Measurements from ENCODE around the gene CHST7. TPM values are rescaled to one million over a fixed set of nuclear protein-coding genes. Genes with fewer than 3 reads are reported as not detected.

CHST7 gene
- polyA plus RNA-seq, 1 donor from 2014 or later = 4.9 TPM

GRCh38 chrX:46642145-46642544 lies 68.6 kb downstream of the CHST7 start:
- TF ChIP-seq SMC3 (conservative IDR thresholded peaks at IDR 0.05; ENCODE audit: poor library complexity) (no peak), RAD21 (conservative IDR thresholded peaks at IDR 0.05) (no peak), POLR2AphosphoS5 (IDR thresholded peaks at IDR 0.05) (no peak), EZH2 (IDR thresholded peaks at IDR 0.05; ENCODE audit: borderline replicate concordance, insufficient read depth, low read length, poor library complexity, severe bottlenecking) (no peak), TAF1 (IDR thresholded peaks at IDR 0.05; ENCODE audit: low read depth) (no peak), MXI1 (conservative IDR thresholded peaks at IDR 0.05; ENCODE audit: poor library complexity, severe bottlenecking) (no peak), EP300 (conservative IDR thresholded peaks at IDR 0.05; ENCODE audit: poor library complexity, severe bottlenecking) (no peak), CTCF (IDR thresholded peaks at IDR 0.05; ENCODE audit: poor library complexity, severe bottlenecking) (no peak), REST (IDR thresholded peaks at IDR 0.05; ENCODE audit: borderline replicate concordance) (no peak)
- Histone ChIP-seq H3K4me2 (ENCODE audit: low read length) (no peak overlapping the region), H2AFZ (ENCODE audit: low read depth, low read length) (no peak overlapping the region), H3K9me2 (ENCODE audit: insufficient read depth, low read length) (no peaks in the 10 kb centered on the region), H3K79me2 (replicated peaks; ENCODE audit: insufficient read depth, low read length) (no peaks in the 10 kb centered on the region), H4K20me1 (ENCODE audit: insufficient read depth) (no peaks in the 10 kb centered on the region), H3K9me3 (ENCODE audit: low read length) (no peaks in the 10 kb centered on the region), H3K36me3 (ENCODE audit: insufficient read depth, low read length) (no peaks in the 10 kb centered on the region), H3F3A (ENCODE audit: insufficient read depth, low read length, poor library complexity, severe bottlenecking) (no peaks in the 10 kb centered on the region), H3K9ac (ENCODE audit: low read length) (no peak overlapping the region), H3K27ac (ENCODE audit: low read length) (no peak overlapping the region), H3K27me3 (ENCODE audit: insufficient read depth, low read depth, low read length) (no peaks in the 10 kb centered on the region), H3K4me3 (ENCODE audit: low read length) (no peak overlapping the region)

- Histone ChIP-seq H3F3A (ENCODE audit: insufficient read depth, low read length, poor library complexity, severe bottlenecking) (no peaks in the 10 kb centered on the region), H3K9me2 (ENCODE audit: insufficient read depth, low read length) (no peaks in the 10 kb centered on the region), H3K4me3 (ENCODE audit: low read length) (no peak overlapping the region), H3K27me3 (ENCODE audit: insufficient read depth, low read depth, low read length) (no peaks in the 10 kb centered on the region), H3K27ac (ENCODE audit: low read length) (no peak overlapping the region), H3K4me2 (ENCODE audit: low read length) (no peak overlapping the region), H3K9me3 (ENCODE audit: low read length) (no peaks in the 10 kb centered on the region), H2AFZ (ENCODE audit: low read depth, low read length) (no peak overlapping the region), H3K79me2 (replicated peaks; ENCODE audit: insufficient read depth, low read length) (no peaks in the 10 kb centered on the region), H3K9ac (ENCODE audit: low read length) (no peak overlapping the region), H3K36me3 (ENCODE audit: insufficient read depth, low read length) (no peaks in the 10 kb centered on the region), H4K20me1 (ENCODE audit: insufficient read depth) (no peaks in the 10 kb centered on the region)
- TF ChIP-seq RAD21 (conservative IDR thresholded peaks at IDR 0.05) (no peak), MXI1 (conservative IDR thresholded peaks at IDR 0.05; ENCODE audit: poor library complexity, severe bottlenecking) (no peak), SMC3 (conservative IDR thresholded peaks at IDR 0.05; ENCODE audit: poor library complexity) (no peak), CTCF (IDR thresholded peaks at IDR 0.05; ENCODE audit: poor library complexity, severe bottlenecking) (no peak), EZH2 (IDR thresholded peaks at IDR 0.05; ENCODE audit: borderline replicate concordance, insufficient read depth, low read length, poor library complexity, severe bottlenecking) (no peak), TAF1 (IDR thresholded peaks at IDR 0.05; ENCODE audit: low read depth) (no peak), EP300 (conservative IDR thresholded peaks at IDR 0.05; ENCODE audit: poor library complexity, severe bottlenecking) (no peak), POLR2AphosphoS5 (IDR thresholded peaks at IDR 0.05) (no peak), REST (IDR thresholded peaks at IDR 0.05; ENCODE audit: borderline replicate concordance) (no peak)
Measured at GRCh38 chrX:46643636-46644035, 70.1 kb downstream of the CHST7 start.

Measured in neural cell (in vitro differentiated cells).